ENCODE measurements around the gene NXNL1. TPM values are rescaled to one million over a fixed set of nuclear protein-coding genes. Genes with fewer than 3 reads are reported as not detected.

NXNL1 gene
- total and polyA plus RNA-seq, 2 of the 4 experiments (the other 2 are of a cell fraction), result not detected

GRCh38 chr19:17419621-17420474, 40.9 kb downstream of the NXNL1 start, which contains the start of gene MVB12A (continued):
- TF ChIP-seq FOS (IDR thresholded peaks at IDR 0.05; ENCODE audit: low read depth, low read length) (0 out of 2 replicates have a peak, but pooled peaks have one; percentile 7), RCOR1 (IDR thresholded peaks at IDR 0.05; ENCODE audit: insufficient replicate concordance, low read length) (peak; percentile 26), RAD21 (IDR thresholded peaks at IDR 0.05; ENCODE audit: low read length) (no peak), CHD1 (IDR thresholded peaks at IDR 0.05; ENCODE audit: low read depth, low read length) (no peak)

GRCh38 chr19:17419154-17419620, 41.5 kb downstream of the NXNL1 start:
- Histone ChIP-seq H4K91ac (ENCODE audit: insufficient read depth, low read depth, low read length) (peak overlapping the region; percentile 53), H3K9me1 (ENCODE audit: insufficient read depth, low read length) (peaks cover 7% of the 10 kb centered on the region; the same call in 1 of the 2 replicates), H2AFZ (replicated peaks; ENCODE audit: low read length, poor library complexity) (peak overlapping the region; percentile 99), H3K36me3 (ENCODE audit: control insufficient read depth, insufficient read depth, low read length) (peaks cover 5% of the 10 kb centered on the region; the same call in 1 of the 2 replicates), H4K20me1 (ENCODE audit: insufficient read depth, low read length) (no peaks in the 10 kb centered on the region), H3K18ac (ENCODE audit: low read depth, low read length) (peak overlapping the region; percentile 11; the same call in 1 of the 2 replicates), H3K4ac (ENCODE audit: low read depth, low read length) (peak overlapping the region; percentile 60), H3K23ac (ENCODE audit: low read depth, low read length) (peak overlapping the region; percentile 30; the same call in 1 of the 2 replicates), H3K56ac (ENCODE audit: extremely low read depth, insufficient read depth, low read length) (peak overlapping the region; percentile 41; the same call in 1 of the 2 replicates), H2BK20ac (ENCODE audit: low read depth, low read length) (no peak overlapping the region), H2BK5ac (ENCODE audit: low read depth, low read length, poor library complexity, severe bottlenecking) (peak overlapping the region; percentile 80), H4K5ac (ENCODE audit: low read depth, low read length) (peak overlapping the region; percentile 69), H2BK15ac (ENCODE audit: low read depth, low read length) (no peak overlapping the region), H3K9me3 (ENCODE audit: control insufficient read depth, insufficient read depth, low read length) (no peaks in the 10 kb centered on the region), H3K27me3 (ENCODE audit: control insufficient read depth, insufficient read depth, low read length) (0 out of 2 replicates have a peak, but pooled peaks cover 1% of the 10 kb centered on the region), H3K79me1 (ENCODE audit: low read depth in 1 of 2, low read length in 2 of 2) (peaks cover 5 to 12% of the 10 kb centered on the region in 2 experiments; a peak in 3 of 4 replicates), H3K27ac (ENCODE audit: insufficient read depth, low read length) (peak overlapping the region; percentile 68), H2AK9ac (replicated peaks; ENCODE audit: low read depth, low read length, poor library complexity) (peak overlapping the region; percentile 75), H4K8ac (ENCODE audit: low read depth in 2 of 2, low read length in 2 of 2) (peak overlapping the region; percentile 89 to 94), H3K4me1 (ENCODE audit: control insufficient read depth, insufficient read depth, low read length) (peaks cover 4% of the 10 kb centered on the region; the same call in 1 of the 2 replicates), H2AK5ac (ENCODE audit: low read depth, low read length) (peak overlapping the region; percentile 65), H3K4me3 (ENCODE audit: insufficient read depth, low read depth, low read length) (peak overlapping the region; percentile 49), H3K14ac (replicated peaks; ENCODE audit: low read depth, low read length) (peak overlapping the region; percentile 83), H2BK120ac (ENCODE audit: low read depth, low read length) (no peak overlapping the region), H3K9ac (ENCODE audit: low read depth, low read length) (peak overlapping the region; percentile 70), H3K4me2 (ENCODE audit: low read depth, low read length) (peak overlapping the region; percentile 71)
- POLR2A ChIA-PET (ENCODE audit: unreplicated experiment), result interaction anchor here (0.6 kb wide), 1 partner anchor 92 kb away, joined by 15 read pairs; no protein-coding TSS in a partner anchor
- dilution Hi-C loops (cut with HindIII; ENCODE audit: low sequenced_read_pairs, unreplicated experiment) (no loop called here), intact Hi-C loops (cut with micrococcal nuclease) (no loop called here), in situ Hi-C loops (cut with MboI; ENCODE audit: low sequenced_read_pairs) (no loop called here)
- TF ChIP-seq CHD1 (IDR thresholded peaks at IDR 0.05; ENCODE audit: low read depth, low read length) (no peak), RCOR1 (IDR thresholded peaks at IDR 0.05; ENCODE audit: insufficient replicate concordance, low read length) (no peak), CTCF (conservative IDR thresholded peaks at IDR 0.05; ENCODE audit: low read depth, low read length) (no peak), FOS (IDR thresholded peaks at IDR 0.05; ENCODE audit: low read depth, low read length) (no peak)
- TF ChIP-seq, protein P1, sequence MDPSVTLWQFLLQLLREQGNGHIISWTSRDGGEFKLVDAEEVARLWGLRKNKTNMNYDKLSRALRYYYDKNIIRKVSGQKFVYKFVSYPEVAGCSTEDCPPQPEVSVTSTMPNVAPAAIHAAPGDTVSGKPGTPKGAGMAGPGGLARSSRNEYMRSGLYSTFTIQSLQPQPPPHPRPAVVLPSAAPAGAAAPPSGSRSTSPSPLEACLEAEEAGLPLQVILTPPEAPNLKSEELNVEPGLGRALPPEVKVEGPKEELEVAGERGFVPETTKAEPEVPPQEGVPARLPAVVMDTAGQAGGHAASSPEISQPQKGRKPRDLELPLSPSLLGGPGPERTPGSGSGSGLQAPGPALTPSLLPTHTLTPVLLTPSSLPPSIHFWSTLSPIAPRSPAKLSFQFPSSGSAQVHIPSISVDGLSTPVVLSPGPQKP (IDR thresholded peaks at IDR 0.05; ENCODE audit: borderline replicate concordance, low read depth, low read length), result no peak
- BruUV-seq (replicated peaks), result no TSS peak
- CTCF ChIA-PET, result interaction anchor here (0.6 to 0.7 kb wide), 2 partner anchors 9 to 27 kb away, joined by 3 to 4 read pairs; no protein-coding TSS in a partner anchor
- 24% methylated on average over 5 of the region's 8 CpGs; no CpG with 5 or more reads in 1 of the 2 experiments for WGBS, 2 experiments (ENCODE audit: extremely low coverage in 2 of 2, insufficient read length in 1 of 2)
- DNase-seq (no peak), ATAC-seq (ENCODE audit: low read depth) (no peak)

Measured in IMR-90 (cell line).